ENCODE data around the gene MRPL37.
"Not testable (repeated sequence)": the region's sequence is repeated elsewhere in the genome, so short reads cannot be mapped to it uniquely, and the experiment has no call there.

Gene MRPL37

DNA sequence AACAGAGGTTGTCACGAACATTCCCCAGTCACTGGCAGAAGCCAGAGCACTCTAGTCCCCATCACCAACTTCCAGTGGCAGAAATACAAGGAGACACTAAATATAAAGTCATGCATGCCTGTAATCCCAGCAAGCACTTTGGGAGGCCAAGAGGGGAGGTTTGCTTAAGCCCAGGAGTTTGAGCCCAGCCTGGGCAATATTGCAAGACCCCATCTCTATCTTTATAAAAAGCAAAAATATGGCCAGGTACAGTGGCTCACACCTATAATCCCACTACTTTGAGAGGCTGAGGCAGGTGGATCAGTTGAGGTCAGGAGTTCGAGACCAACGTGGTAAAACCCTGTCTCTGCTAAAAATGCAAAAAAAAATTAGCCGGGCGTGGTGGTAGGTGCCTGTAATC, 6.5 kb upstream of the MRPL37 start:
- no peaks in the 10 kb centered on the region for H3K27me3 ChIP-seq
- no peaks in the 10 kb centered on the region for H3K4me1 ChIP-seq
- no peak overlapping the region for H3K4me3 ChIP-seq
- H3K9me3 ChIP-seq = no peaks in the 10 kb centered on the region
- H3K27ac ChIP-seq = no peak overlapping the region
- DNase-seq = no peak
- TF ChIP-seq, protein P1, sequence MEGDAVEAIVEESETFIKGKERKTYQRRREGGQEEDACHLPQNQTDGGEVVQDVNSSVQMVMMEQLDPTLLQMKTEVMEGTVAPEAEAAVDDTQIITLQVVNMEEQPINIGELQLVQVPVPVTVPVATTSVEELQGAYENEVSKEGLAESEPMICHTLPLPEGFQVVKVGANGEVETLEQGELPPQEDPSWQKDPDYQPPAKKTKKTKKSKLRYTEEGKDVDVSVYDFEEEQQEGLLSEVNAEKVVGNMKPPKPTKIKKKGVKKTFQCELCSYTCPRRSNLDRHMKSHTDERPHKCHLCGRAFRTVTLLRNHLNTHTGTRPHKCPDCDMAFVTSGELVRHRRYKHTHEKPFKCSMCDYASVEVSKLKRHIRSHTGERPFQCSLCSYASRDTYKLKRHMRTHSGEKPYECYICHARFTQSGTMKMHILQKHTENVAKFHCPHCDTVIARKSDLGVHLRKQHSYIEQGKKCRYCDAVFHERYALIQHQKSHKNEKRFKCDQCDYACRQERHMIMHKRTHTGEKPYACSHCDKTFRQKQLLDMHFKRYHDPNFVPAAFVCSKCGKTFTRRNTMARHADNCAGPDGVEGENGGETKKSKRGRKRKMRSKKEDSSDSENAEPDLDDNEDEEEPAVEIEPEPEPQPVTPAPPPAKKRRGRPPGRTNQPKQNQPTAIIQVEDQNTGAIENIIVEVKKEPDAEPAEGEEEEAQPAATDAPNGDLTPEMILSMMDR (IDR thresholded peaks at IDR 0.05) = no peak
- intact Hi-C loops (cut with DNase I; ENCODE audit: low total_unique reads) = no loop called here
- peaks cover 10 to 68% (median 43%) of the 10 kb centered on the region in 3 donors for H3K36me3 ChIP-seq

DNA sequence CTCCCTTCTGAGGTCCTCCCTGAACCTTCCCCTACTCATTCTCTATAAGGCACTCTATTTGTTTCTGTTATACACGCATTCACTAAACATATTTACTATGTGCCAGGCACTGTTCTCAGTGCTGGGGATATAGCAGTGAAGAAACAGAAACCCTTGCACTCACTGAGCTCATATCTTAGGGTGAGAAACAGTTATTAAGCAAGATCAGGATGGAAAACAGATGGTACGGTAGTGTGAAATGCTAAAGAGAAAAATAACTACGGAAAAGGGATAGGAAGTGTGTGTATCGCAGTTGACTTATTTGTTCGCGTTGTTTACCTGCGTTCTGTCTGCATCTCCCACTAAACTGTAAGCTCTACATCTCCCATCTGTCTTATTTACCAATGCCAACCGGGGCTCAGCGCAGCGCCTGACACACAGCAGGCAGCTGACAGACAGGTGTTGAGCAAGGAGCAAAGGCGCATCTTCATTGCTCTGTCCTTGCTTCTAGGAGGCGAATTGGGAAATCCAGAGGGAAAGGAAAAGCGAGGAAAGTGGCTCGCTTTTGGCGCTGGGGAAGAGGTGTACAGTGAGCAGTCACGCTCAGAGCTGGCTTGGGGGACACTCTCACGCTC, 709 bp upstream of the MRPL37 start:
- no peaks in the 10 kb centered on the region for H3K9me3 ChIP-seq
- peak overlapping the region; percentile 72 to 90 for H3K4me3 ChIP-seq
- H3K4me1 ChIP-seq = peaks cover 0 to 28% (median 16%) of the 10 kb centered on the region in 4 donors
- H3K27me3 ChIP-seq = no peaks in the 10 kb centered on the region
- peaks cover 10 to 25% (median 19%) of the 10 kb centered on the region in 3 donors for H3K36me3 ChIP-seq
- DNase-seq = no peak
- TF ChIP-seq, protein P1 (IDR thresholded peaks at IDR 0.05) = no peak
- intact Hi-C loops (cut with DNase I; ENCODE audit: low total_unique reads) = no loop called here
- H3K27ac ChIP-seq = peak overlapping the region; percentile 78 to 79

DNA sequence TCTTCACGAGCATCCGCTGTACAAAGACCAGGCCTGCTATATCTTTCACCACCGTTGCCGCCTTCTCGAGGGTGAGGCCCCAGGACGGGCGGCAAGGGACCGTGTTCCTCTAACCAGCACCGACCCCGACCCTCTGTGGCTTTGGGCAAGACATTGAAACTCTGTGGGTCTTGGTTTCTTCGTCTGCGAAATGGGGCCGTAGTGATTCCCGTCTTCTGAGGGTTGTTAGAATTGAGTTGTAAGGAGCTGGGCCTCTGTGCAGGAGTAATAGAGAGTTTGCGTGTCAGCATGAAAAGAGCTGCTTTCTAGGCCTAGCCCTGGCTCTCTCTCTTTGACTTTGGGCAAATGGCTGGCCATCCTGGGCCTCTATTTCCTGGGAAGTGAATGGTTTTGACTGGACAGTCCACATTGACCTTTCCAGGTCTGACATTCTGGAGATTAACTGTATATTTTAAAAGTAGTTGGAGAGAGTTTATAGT, 591 bp downstream of the MRPL37 start:
- H3K27me3 ChIP-seq = no peaks in the 10 kb centered on the region
- H3K9me3 ChIP-seq = no peaks in the 10 kb centered on the region
- H3K4me3 ChIP-seq = peak overlapping the region; percentile 72 to 90
- DNase-seq = no peak
- TF ChIP-seq, protein P1 (IDR thresholded peaks at IDR 0.05) = no peak
- peaks cover 0 to 28% (median 16%) of the 10 kb centered on the region in 4 donors for H3K4me1 ChIP-seq
- peak overlapping the region; percentile 78 to 79 for H3K27ac ChIP-seq
- H3K36me3 ChIP-seq = peaks cover 7 to 25% (median 19%) of the 10 kb centered on the region in 3 donors
- intact Hi-C loops (cut with DNase I; ENCODE audit: low total_unique reads) = loop anchor here (2.0 kb wide), 1 partner anchor 288 kb away; no protein-coding TSS in a partner anchor

DNA sequence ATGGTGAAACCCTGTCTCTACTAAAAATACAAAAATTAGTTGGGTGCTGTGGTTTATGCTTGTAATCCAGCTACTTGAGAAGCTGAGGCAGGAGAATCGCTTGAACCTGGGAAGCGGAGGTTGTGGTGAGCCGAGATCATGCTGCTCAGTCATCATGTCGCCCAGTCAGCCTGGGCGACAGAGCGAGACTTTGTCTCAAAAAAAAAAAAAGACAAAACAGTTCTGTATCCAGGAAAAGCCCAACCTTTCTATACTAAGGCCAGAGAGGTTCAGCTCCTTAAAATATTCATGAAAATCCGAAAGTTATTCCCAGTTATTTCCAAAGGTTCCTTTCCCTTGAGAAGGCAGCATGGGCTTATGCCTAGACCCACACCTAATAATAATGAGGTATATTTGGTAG, 4.2 kb downstream of the MRPL37 start:
- no peaks in the 10 kb centered on the region for H3K9me3 ChIP-seq
- peaks cover 0 to 23% (median 16%) of the 10 kb centered on the region in 4 donors for H3K4me1 ChIP-seq
- peaks cover 23 to 52% (median 48%) of the 10 kb centered on the region in 3 donors for H3K36me3 ChIP-seq
- TF ChIP-seq, protein P1 (IDR thresholded peaks at IDR 0.05) = no peak
- H3K4me3 ChIP-seq = no peak overlapping the region
- no peak overlapping the region for H3K27ac ChIP-seq
- intact Hi-C loops (cut with DNase I; ENCODE audit: low total_unique reads) = no loop called here
- no peak for DNase-seq
- H3K27me3 ChIP-seq = no peaks in the 10 kb centered on the region

DNA sequence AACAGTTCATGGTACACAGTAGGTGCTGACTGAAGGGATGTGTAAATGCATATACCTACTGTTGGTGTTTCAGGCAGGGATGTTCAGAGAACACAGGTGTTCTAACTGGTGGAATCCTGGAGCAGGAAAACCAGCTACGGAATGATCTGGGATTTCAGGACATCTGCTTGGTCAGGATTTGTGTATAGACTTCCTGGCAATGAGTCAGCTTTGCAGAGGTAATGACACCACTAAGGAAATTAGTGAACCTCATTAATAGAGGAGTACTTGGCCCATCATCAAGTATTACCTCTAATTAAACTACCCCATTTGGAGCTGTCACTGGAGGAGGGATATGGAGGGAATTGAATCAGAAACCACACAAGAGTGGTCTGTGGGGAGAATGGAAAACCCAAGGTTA, 7.3 kb downstream of the MRPL37 start:
- no peak overlapping the region for H3K4me3 ChIP-seq
- TF ChIP-seq, protein P1 (IDR thresholded peaks at IDR 0.05) = no peak
- no peak overlapping the region for H3K27ac ChIP-seq
- DNase-seq = no peak
- H3K36me3 ChIP-seq = peaks cover 50 to 83% (median 79%) of the 10 kb centered on the region in 3 donors
- no peaks in the 10 kb centered on the region for H3K27me3 ChIP-seq
- peaks cover 0 to under 1% (median 0%) of the 10 kb centered on the region in 4 donors for H3K4me1 ChIP-seq
- intact Hi-C loops (cut with DNase I; ENCODE audit: low total_unique reads) = no loop called here
- H3K9me3 ChIP-seq = no peaks in the 10 kb centered on the region

DNA sequence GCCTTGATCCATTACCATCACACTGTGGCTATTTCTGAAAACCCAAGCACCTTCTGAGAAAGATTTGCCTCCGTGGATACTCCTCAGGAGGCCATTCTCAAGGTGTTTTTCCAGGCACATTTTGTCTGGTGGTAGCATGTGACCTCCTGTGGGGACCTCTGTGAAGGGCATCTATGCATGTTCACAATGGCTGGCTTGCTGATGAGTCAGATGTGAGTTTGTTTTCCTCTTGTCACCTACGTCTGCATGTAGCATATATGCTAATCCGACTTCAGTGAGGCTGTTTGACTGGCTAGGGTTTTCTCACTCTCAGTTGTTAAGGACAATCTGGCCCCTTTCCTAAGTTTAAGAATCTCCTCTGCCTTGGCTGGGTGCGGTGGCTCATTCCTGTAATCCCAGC, 7.9 kb downstream of the MRPL37 start:
- intact Hi-C loops (cut with DNase I; ENCODE audit: low total_unique reads); H3K27ac ChIP-seq; H3K4me1 ChIP-seq; H3K9me3 ChIP-seq; H3K27me3 ChIP-seq; H3K4me3 ChIP-seq; DNase-seq: not testable (repeated sequence)
- H3K36me3 ChIP-seq = peaks cover 56 to 89% (median 85%) of the 10 kb centered on the region in 3 donors

Data from tibial artery (tissue), 4 donors.